H9 (cell line): ENCODE measurements around the gene ARL13A. TPM values are rescaled to one million over a fixed set of nuclear protein-coding genes. Genes with fewer than 3 reads are reported as not detected.

Source experiments
- DNase-seq: peaks from one replicate; pipeline ENCODE4 v3.0.0-alpha.2; 2017
- H2AFZ ChIP-seq: one replicate; pipeline ENCODE4 v1.6.1; 2013; ENCODE audit warnings: mild to moderate bottlenecking, low read length, control low read depth, moderate library complexity
- H2AK5ac ChIP-seq: 2 replicates; pipeline ENCODE4 v1.6.1; 2013; ENCODE audit warnings: low read length, control low read depth, mixed read lengths; ENCODE audit not compliant: insufficient read length
- H2BK120ac ChIP-seq: one replicate; pipeline ENCODE4 v1.6.1; 2013; ENCODE audit warnings: low read depth, mild to moderate bottlenecking, low read length, control low read depth, inconsistent platforms; ENCODE audit not compliant: poor library complexity, severe bottlenecking
- H2BK12ac ChIP-seq: 2 replicates; pipeline ENCODE4 v1.6.1; 2013; ENCODE audit warnings: low read length, control low read depth, mixed read lengths, low read depth; ENCODE audit not compliant: insufficient read length
- H2BK15ac ChIP-seq: 2 replicates; pipeline ENCODE4 v1.6.1; 2013; ENCODE audit warnings: low read depth, low read length, control low read depth
- H2BK20ac ChIP-seq: one replicate; pipeline ENCODE4 v1.6.1; 2013; ENCODE audit warnings: low read depth, mild to moderate bottlenecking, low read length, control low read depth, inconsistent platforms; ENCODE audit not compliant: poor library complexity, severe bottlenecking
- H2BK5ac ChIP-seq: 2 replicates; pipeline ENCODE4 v1.6.1; 2013; ENCODE audit warnings: low read length, control low read depth, mixed read lengths; ENCODE audit not compliant: insufficient read length
- H3K14ac ChIP-seq: 2 replicates; pipeline ENCODE4 v1.6.1; 2013; ENCODE audit warnings: low read length, control low read depth; ENCODE audit not compliant: insufficient read depth
- H3K18ac ChIP-seq: 2 replicates; pipeline ENCODE4 v1.6.1; 2013; ENCODE audit warnings: low read depth, mild to moderate bottlenecking, mixed read lengths, low read length, control low read depth; ENCODE audit not compliant: insufficient read length
- H3K23ac ChIP-seq: 2 replicates; pipeline ENCODE4 v1.6.1; 2013; ENCODE audit warnings: low read length, control low read depth, mixed read lengths, low read depth; ENCODE audit not compliant: insufficient read length
- H3K23me2 ChIP-seq: 2 replicates; pipeline ENCODE4 v1.6.1; 2013; ENCODE audit warnings: low read depth, mild to moderate bottlenecking, mixed read lengths, low read length, control low read depth; ENCODE audit not compliant: insufficient read length, poor library complexity, severe bottlenecking
- H3K27ac ChIP-seq: 2 replicates; pipeline ENCODE4 v1.5.1; 2013; ENCODE audit warnings: low read length, control low read depth, mixed read lengths, low read depth; ENCODE audit not compliant: insufficient read length
- H3K27me3 ChIP-seq: 2 replicates; pipeline ENCODE4 v1.6.1; 2013; ENCODE audit warnings: low read length, control low read depth, inconsistent platforms; ENCODE audit not compliant: insufficient read depth
- H3K4ac ChIP-seq: 2 replicates; pipeline ENCODE4 v1.6.1; 2013; ENCODE audit warnings: low read depth, mild to moderate bottlenecking, control low read depth, inconsistent platforms, low read length, moderate library complexity
- H3K4me1 ChIP-seq: 2 replicates; pipeline ENCODE4 v1.6.1; 2013; ENCODE audit warnings: low read length, control low read depth, inconsistent platforms; ENCODE audit not compliant: insufficient read depth
- H3K4me2 ChIP-seq: 2 replicates; pipeline ENCODE4 v1.6.1; 2013; ENCODE audit warnings: low read length, control low read depth, mixed read lengths; ENCODE audit not compliant: insufficient read length, insufficient read depth
- H3K56ac ChIP-seq: 2 replicates; pipeline ENCODE4 v1.6.1; 2013; ENCODE audit warnings: low read depth, mild to moderate bottlenecking, mixed read lengths, low read length, control low read depth; ENCODE audit not compliant: insufficient read length
- H3K79me1 ChIP-seq: 2 replicates; pipeline ENCODE4 v1.6.1; 2013; ENCODE audit warnings: low read depth, mild to moderate bottlenecking, moderate library complexity, low read length, control low read depth, inconsistent platforms; ENCODE audit not compliant: insufficient read depth, poor library complexity, severe bottlenecking
- H3K79me2 ChIP-seq: 2 replicates; pipeline ENCODE4 v1.6.1; 2013; ENCODE audit warnings: low read length, control low read depth, inconsistent platforms; ENCODE audit not compliant: insufficient read depth
- H3K9ac ChIP-seq: 2 replicates; pipeline ENCODE4 v1.6.1; 2013; ENCODE audit warnings: low read length, control low read depth, mixed read lengths; ENCODE audit not compliant: insufficient read length; ENCODE audit errors: extremely low read depth
- H3K9me3 ChIP-seq: one replicate; pipeline ENCODE4 v1.6.1; 2013; ENCODE audit warnings: low read depth, low read length, inconsistent platforms; ENCODE audit not compliant: control insufficient read depth
- H3T11ph ChIP-seq: one replicate; pipeline ENCODE4 v1.6.1; 2013; ENCODE audit warnings: mild to moderate bottlenecking, low read length, control low read depth, inconsistent platforms
- H4K20me1 ChIP-seq: one replicate; pipeline ENCODE4 v1.6.1; 2013; ENCODE audit not compliant: control insufficient read depth, insufficient read length, insufficient read depth
- H4K5ac ChIP-seq: 2 replicates; pipeline ENCODE4 v1.6.1; 2013; ENCODE audit warnings: low read depth, mild to moderate bottlenecking, mixed read lengths, low read length, control low read depth; ENCODE audit not compliant: insufficient read length
- H4K8ac ChIP-seq: replicated peaks from 2 replicates; pipeline ENCODE4 v1.6.1; 2013; ENCODE audit warnings: low read length, control low read depth, mixed read lengths, low read depth; ENCODE audit not compliant: insufficient read length
- H4K91ac ChIP-seq: 2 replicates; pipeline ENCODE4 v1.6.1; 2013; ENCODE audit warnings: low read depth, mild to moderate bottlenecking, moderate library complexity, mixed read lengths, low read length, control low read depth; ENCODE audit not compliant: insufficient read length
- H3K27ac Mint-ChIP-seq, 3 experiments: 2 replicates in 2 of 3; 3 replicates in 1 of 3; pipeline ENCODE4 v1.8.0; 2020 to 2021; ENCODE audit warnings: mixed read lengths in 3 of 3, mild to moderate bottlenecking in 1 of 3, moderate library complexity in 1 of 3
- H3K27me3 Mint-ChIP-seq: 2 replicates; pipeline ENCODE4 v1.8.0; 2021; ENCODE audit warnings: low read depth, mild to moderate bottlenecking, moderate library complexity, mixed read lengths
- H3K36me3 Mint-ChIP-seq, 3 experiments: 2 replicates in 2 of 3; 3 replicates in 1 of 3; pipeline ENCODE4 v1.8.0; 2020 to 2021; ENCODE audit warnings: low read depth in 3 of 3, mixed read lengths in 3 of 3; ENCODE audit not compliant: insufficient read depth in 1 of 3
- H3K4me1 Mint-ChIP-seq, 2 experiments: 2 replicates each; pipeline ENCODE4 v1.8.0; 2020; ENCODE audit warnings: mixed read lengths in 2 of 2
- H3K4me3 Mint-ChIP-seq, 2 experiments: 2 replicates in 1 of 2; 3 replicates in 1 of 2; pipeline ENCODE4 v1.8.0; 2020 to 2021; ENCODE audit warnings: mild to moderate bottlenecking in 2 of 2, mixed read lengths in 2 of 2, moderate library complexity in 1 of 2
- H3K9me3 Mint-ChIP-seq, 2 experiments: 2 replicates in 1 of 2; 3 replicates in 1 of 2; pipeline ENCODE4 v1.8.0; 2020; ENCODE audit warnings: mild to moderate bottlenecking in 2 of 2, mixed read lengths in 2 of 2, moderate library complexity in 1 of 2
- total RNA-seq: library from RNA; stranded (reverse); gene quantifications from 2 replicates; pipeline ENCODE4 v1.2.1, GENCODE V29; 2021
- TF ChIP-seq, protein P1 (sequence below): fragments of 200-600 bp; sonication (generic); conservative IDR thresholded peaks from 3 replicates; pipeline ENCODE4 v1.8.0; 2021; ENCODE audit warnings: antibody characterized with exemption, mild to moderate bottlenecking

The ARL13A gene
- total RNA-seq, 1 experiment from 2014 or later = not detected

- H3K4me1 Mint-ChIP-seq = no peaks in the 10 kb centered on the region
- DNase-seq = no peak
- Histone ChIP-seq H4K8ac (no peak overlapping the region), H2BK120ac (no peak overlapping the region), H2BK15ac (no peak overlapping the region), H3K23ac (no peak overlapping the region), H3K27me3 (no peaks in the 10 kb centered on the region), H2BK5ac (no peak overlapping the region), H3K79me1 (no peaks in the 10 kb centered on the region), H3K9ac (no peak overlapping the region), H4K91ac (no peak overlapping the region), H3K14ac (no peak overlapping the region), H3K4me2 (no peak overlapping the region), H4K5ac (no peak overlapping the region), H3K9me3 (peaks cover 12% of the 10 kb centered on the region), H3K18ac (no peak overlapping the region), H3K27ac (no peak overlapping the region), H3K4me1 (no peaks in the 10 kb centered on the region), H2AFZ (no peak overlapping the region), H2BK12ac (no peak overlapping the region), H2BK20ac (no peak overlapping the region), H3K23me2 (no peaks in the 10 kb centered on the region), H3T11ph (no peak overlapping the region), H2AK5ac (no peak overlapping the region), H3K56ac (no peak overlapping the region), H3K79me2 (no peaks in the 10 kb centered on the region), H3K4ac (no peak overlapping the region), H4K20me1 (no peaks in the 10 kb centered on the region)
- H3K36me3 Mint-ChIP-seq = peaks cover 0 to 1% (median 0%) of the 10 kb centered on the region in 3 experiments; a peak in 1 of 7 replicates
- H3K27me3 Mint-ChIP-seq = no peaks in the 10 kb centered on the region; the same call in 1 of the 2 replicates
- TF ChIP-seq, protein P1, sequence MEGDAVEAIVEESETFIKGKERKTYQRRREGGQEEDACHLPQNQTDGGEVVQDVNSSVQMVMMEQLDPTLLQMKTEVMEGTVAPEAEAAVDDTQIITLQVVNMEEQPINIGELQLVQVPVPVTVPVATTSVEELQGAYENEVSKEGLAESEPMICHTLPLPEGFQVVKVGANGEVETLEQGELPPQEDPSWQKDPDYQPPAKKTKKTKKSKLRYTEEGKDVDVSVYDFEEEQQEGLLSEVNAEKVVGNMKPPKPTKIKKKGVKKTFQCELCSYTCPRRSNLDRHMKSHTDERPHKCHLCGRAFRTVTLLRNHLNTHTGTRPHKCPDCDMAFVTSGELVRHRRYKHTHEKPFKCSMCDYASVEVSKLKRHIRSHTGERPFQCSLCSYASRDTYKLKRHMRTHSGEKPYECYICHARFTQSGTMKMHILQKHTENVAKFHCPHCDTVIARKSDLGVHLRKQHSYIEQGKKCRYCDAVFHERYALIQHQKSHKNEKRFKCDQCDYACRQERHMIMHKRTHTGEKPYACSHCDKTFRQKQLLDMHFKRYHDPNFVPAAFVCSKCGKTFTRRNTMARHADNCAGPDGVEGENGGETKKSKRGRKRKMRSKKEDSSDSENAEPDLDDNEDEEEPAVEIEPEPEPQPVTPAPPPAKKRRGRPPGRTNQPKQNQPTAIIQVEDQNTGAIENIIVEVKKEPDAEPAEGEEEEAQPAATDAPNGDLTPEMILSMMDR = no peak
- no peak overlapping the region for H3K27ac Mint-ChIP-seq
- no peak overlapping the region for H3K4me3 Mint-ChIP-seq
- H3K9me3 Mint-ChIP-seq = peaks cover 65 to 72% of the 10 kb centered on the region in 2 experiments
Measured at GRCh38 chrX:100964362-100964761, 5.1 kb upstream of the ARL13A start.
